Measurements from ENCODE around the gene MTRF1. TPM values are rescaled to one million over a fixed set of nuclear protein-coding genes. Genes with fewer than 3 reads are reported as not detected.

MTRF1 gene
- total and polyA plus RNA-seq, 9 of the 15 experiments (the other 6 are each of a cell fraction or from before 2014, with no cell fraction given), result 12.5 to 33.7 (median 20.1) TPM

- no peak for TF ChIP-seq EP300 (IDR thresholded peaks at IDR 0.05; ENCODE audit: low read length)
- TF ChIP-seq HDGF (IDR thresholded peaks at IDR 0.05), result no peak
- peak; percentile 72; the same call in 1 of the 2 replicates for TF ChIP-seq ZNF766 (CRISPR knock-in tag; conservative IDR thresholded peaks at IDR 0.05)
- TF ChIP-seq AFF1 (IDR thresholded peaks at IDR 0.05; ENCODE audit: low read depth in 1 of 2, partially characterized antibody in 2 of 2), result peak in 1 of 2 experiments; percentile 94
- no peak for TF ChIP-seq CC2D1A (IDR thresholded peaks at IDR 0.05)
- TF ChIP-seq LARP7 (IDR thresholded peaks at IDR 0.05), result no peak
- peak in 1 of 2 experiments; percentile 62; a peak in 1 of 4 replicates for TF ChIP-seq HDAC1 (IDR thresholded peaks at IDR 0.05)
- TF ChIP-seq MCM3 (IDR thresholded peaks at IDR 0.05), result no peak
- TF ChIP-seq ZZZ3 (IDR thresholded peaks at IDR 0.05), result no peak
- no peak for TF ChIP-seq EHMT2 (IDR thresholded peaks at IDR 0.05)
- TF ChIP-seq DNMT1 (IDR thresholded peaks at IDR 0.05), result no peak
- TF ChIP-seq DLX4 (CRISPR knock-in tag; IDR thresholded peaks at IDR 0.05), result no peak
- TF ChIP-seq MIER1 (IDR thresholded peaks at IDR 0.05; ENCODE audit: low read depth), result no peak
- TF ChIP-seq ZNF695 (CRISPR knock-in tag; IDR thresholded peaks at IDR 0.05), result no peak
- TF ChIP-seq NELFE (IDR thresholded peaks at IDR 0.05; ENCODE audit: insufficient read depth, insufficient read length), result no peak
- no peak for TF ChIP-seq NFYB (IDR thresholded peaks at IDR 0.05; ENCODE audit: extremely low read depth, insufficient read length)
- TF ChIP-seq POLR3A (IDR thresholded peaks at IDR 0.05; ENCODE audit: borderline replicate concordance, extremely low read depth, insufficient read depth, insufficient read length), result no peak
- no peak for TF ChIP-seq SMARCB1 (IDR thresholded peaks at IDR 0.05; ENCODE audit: insufficient read length, low read depth)
- TF ChIP-seq ZNF778 (CRISPR knock-in tag; IDR thresholded peaks at IDR 0.05), result no peak
- TF ChIP-seq FOXA1 (IDR thresholded peaks at IDR 0.05; ENCODE audit: borderline replicate concordance), result no peak
- no peak for TF ChIP-seq TEAD2 (tag; IDR thresholded peaks at IDR 0.05)
- no peak for TF ChIP-seq ZNF408 (CRISPR knock-in tag; IDR thresholded peaks at IDR 0.05; ENCODE audit: low read depth)
- TF ChIP-seq YBX1 (IDR thresholded peaks at IDR 0.05), result no peak
- TF ChIP-seq CHD2 (IDR thresholded peaks at IDR 0.05; ENCODE audit: low read depth, low read length), result no peak
- TF ChIP-seq MCM5 (IDR thresholded peaks at IDR 0.05; ENCODE audit: low read depth), result no peak
- TF ChIP-seq GTF2B (IDR thresholded peaks at IDR 0.05; ENCODE audit: extremely low read depth, insufficient read length), result peak; percentile 33
- TF ChIP-seq GATAD2A (IDR thresholded peaks at IDR 0.05), result no peak
- TF ChIP-seq NBN (IDR thresholded peaks at IDR 0.05; ENCODE audit: low read depth), result no peak
Observed at GRCh38 chr13:41263261-41263971, at the start of gene MTRF1 (continued).
